ENCODE measurements around the gene TRAK1.

GRCh38 chr3:42273361-42273760 lies 182.2 kb downstream of the TRAK1 start:
- TF ChIP-seq GATA2 (IDR thresholded peaks at IDR 0.05; ENCODE audit: low read depth, low read length), result no peak
- TF ChIP-seq GATA3 (IDR thresholded peaks at IDR 0.05; ENCODE audit: low read depth, low read length), result no peak

Data from SH-SY5Y (cell line).